K562 (cell line): Measurements from ENCODE around the gene ARFGAP1.

Source experiments
- HEY1 ChIP-seq: fragments of 250-450 bp; sonication (Bioruptor Pico); IDR thresholded peaks from 2 replicates; pipeline ENCODE4 v1.5.0; 2020; ENCODE audit warnings: mild to moderate bottlenecking, moderate library complexity, borderline replicate concordance
- KLF16 ChIP-seq: IDR thresholded peaks from 2 replicates; pipeline ENCODE4 v1.6.1; 2016; ENCODE audit warnings: antibody characterized with exemption

- TF ChIP-seq KLF16 (no peak), HEY1 (no peak)
Observed at GRCh38 chr20:63274381-63275228, 2.0 kb downstream of the ARFGAP1 start.
